Measurements from ENCODE around the gene MACROH2A1.

Gene MACROH2A1

DNA sequence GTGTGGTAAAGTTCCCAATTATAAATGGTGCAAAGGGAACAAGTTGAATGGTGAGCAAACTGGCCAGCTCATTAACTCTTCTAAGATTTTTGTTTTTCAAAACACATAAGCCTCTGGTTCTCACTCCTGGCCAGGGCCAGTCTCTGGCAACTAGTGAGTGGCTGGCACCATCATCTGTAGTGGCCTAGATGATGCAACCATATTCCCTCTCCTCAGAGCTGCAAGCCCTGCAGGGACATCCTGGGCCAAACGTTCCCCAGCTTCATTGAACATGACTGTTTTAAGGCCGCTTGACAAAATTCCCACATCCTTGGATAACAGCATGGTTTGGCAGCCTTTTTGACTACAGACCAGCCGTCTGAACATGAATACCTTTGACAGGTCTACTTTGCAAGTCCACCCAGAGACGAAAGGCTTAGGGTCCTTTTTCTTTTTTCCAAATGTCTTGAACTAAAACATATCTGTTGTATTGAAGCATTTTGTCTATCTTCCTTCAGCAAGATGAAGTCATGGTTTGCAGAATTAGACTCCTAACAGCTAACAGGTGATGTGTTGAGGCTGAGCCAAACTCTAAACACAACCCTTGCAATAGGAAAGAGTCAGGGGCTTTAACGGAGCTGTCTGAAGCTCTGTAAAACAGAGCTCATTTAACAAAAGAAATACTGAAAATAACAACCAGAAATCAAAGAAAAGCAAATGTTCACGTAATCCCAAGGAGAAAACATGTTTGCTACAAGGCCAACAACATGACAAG is 23.8 kb downstream of the MACROH2A1 start:
- Histone ChIP-seq H3K36me3 (ENCODE audit: insufficient read depth, low read length) (peaks cover 99% of the 10 kb centered on the region), H3F3A (ENCODE audit: insufficient read depth, low read length) (no peaks in the 10 kb centered on the region), H3K27ac (ENCODE audit: low read depth, low read length, poor library complexity, severe bottlenecking) (no peak overlapping the region)

DNA sequence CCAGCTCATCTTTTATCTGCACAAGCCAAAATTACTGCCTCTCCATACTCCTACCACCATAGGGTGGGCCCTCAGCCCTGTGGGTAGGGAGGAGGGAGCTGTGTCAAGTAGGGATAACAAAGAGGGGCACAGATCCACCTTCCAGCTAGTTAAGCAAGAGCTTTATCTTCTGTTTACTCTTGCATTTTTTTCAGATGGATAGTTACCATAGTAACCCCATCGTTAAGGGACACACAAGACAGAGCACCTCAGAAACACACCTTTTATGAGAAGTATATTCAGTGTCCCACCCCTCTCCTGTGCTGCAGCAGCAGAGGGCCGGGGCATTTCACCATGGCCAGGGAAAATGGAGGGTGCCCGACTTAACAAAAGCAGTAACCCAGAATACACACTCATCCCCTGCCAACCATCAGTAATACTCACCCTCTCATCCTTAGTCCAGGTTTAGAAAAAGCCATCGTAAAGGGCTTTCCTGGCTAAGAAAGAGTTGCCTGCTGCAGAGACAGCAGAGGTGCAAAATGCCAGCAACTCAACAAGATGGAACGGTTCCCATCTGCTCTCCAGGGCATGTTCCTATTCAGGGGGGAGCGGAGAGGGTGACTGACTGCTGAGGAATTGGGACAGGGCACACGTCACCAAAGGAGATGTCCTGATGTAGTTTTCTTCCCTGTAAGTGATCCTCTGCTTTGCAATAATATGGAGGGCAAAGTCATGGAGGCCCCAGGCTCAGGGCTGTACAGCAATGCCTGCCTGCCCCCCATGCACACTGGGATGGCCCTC is 25.1 kb downstream of the MACROH2A1 start:
- Histone ChIP-seq H3K27me3 (ENCODE audit: insufficient read depth, low read length) (no peaks in the 10 kb centered on the region), H3K79me2 (ENCODE audit: insufficient read depth, low read length) (no peaks in the 10 kb centered on the region), H3F3A (ENCODE audit: insufficient read depth, low read length) (no peaks in the 10 kb centered on the region), H3K4me1 (ENCODE audit: insufficient read depth, low read length, severe bottlenecking) (no peaks in the 10 kb centered on the region), H3K36me3 (ENCODE audit: insufficient read depth, low read length) (peaks cover 99% of the 10 kb centered on the region), H3K4me3 (ENCODE audit: low read depth, low read length, poor library complexity, severe bottlenecking) (no peak overlapping the region), H3K27ac (ENCODE audit: low read depth, low read length, poor library complexity, severe bottlenecking) (no peak overlapping the region), H3K4me2 (ENCODE audit: low read length) (no peak overlapping the region), H3K9me3 (ENCODE audit: low read length) (no peaks in the 10 kb centered on the region), H2AFZ (ENCODE audit: low read length) (no peak overlapping the region), H3K9ac (ENCODE audit: low read length) (no peak overlapping the region), H4K20me1 (ENCODE audit: insufficient read depth, low read length) (no peaks in the 10 kb centered on the region), H3K9me2 (ENCODE audit: low read depth, low read length) (no peaks in the 10 kb centered on the region)
- TF ChIP-seq, protein P1, sequence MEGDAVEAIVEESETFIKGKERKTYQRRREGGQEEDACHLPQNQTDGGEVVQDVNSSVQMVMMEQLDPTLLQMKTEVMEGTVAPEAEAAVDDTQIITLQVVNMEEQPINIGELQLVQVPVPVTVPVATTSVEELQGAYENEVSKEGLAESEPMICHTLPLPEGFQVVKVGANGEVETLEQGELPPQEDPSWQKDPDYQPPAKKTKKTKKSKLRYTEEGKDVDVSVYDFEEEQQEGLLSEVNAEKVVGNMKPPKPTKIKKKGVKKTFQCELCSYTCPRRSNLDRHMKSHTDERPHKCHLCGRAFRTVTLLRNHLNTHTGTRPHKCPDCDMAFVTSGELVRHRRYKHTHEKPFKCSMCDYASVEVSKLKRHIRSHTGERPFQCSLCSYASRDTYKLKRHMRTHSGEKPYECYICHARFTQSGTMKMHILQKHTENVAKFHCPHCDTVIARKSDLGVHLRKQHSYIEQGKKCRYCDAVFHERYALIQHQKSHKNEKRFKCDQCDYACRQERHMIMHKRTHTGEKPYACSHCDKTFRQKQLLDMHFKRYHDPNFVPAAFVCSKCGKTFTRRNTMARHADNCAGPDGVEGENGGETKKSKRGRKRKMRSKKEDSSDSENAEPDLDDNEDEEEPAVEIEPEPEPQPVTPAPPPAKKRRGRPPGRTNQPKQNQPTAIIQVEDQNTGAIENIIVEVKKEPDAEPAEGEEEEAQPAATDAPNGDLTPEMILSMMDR (IDR thresholded peaks at IDR 0.05; ENCODE audit: low read length), result no peak
- no peak for TF ChIP-seq EZH2 (IDR thresholded peaks at IDR 0.05; ENCODE audit: borderline replicate concordance, low read length)

More for the DNA sequence above, 23.8 kb downstream of the MACROH2A1 start:
- Histone ChIP-seq H3K4me1 (ENCODE audit: insufficient read depth, low read length, severe bottlenecking) (no peaks in the 10 kb centered on the region), H3K9me3 (ENCODE audit: low read length) (no peaks in the 10 kb centered on the region), H3K4me3 (ENCODE audit: low read depth, low read length, poor library complexity, severe bottlenecking) (no peak overlapping the region), H3K79me2 (ENCODE audit: insufficient read depth, low read length) (no peaks in the 10 kb centered on the region), H3K4me2 (ENCODE audit: low read length) (no peak overlapping the region), H3K9ac (ENCODE audit: low read length) (no peak overlapping the region), H3K9me2 (ENCODE audit: low read depth, low read length) (no peaks in the 10 kb centered on the region), H2AFZ (ENCODE audit: low read length) (no peak overlapping the region), H3K27me3 (ENCODE audit: insufficient read depth, low read length) (no peaks in the 10 kb centered on the region), H4K20me1 (ENCODE audit: insufficient read depth, low read length) (no peaks in the 10 kb centered on the region)
- TF ChIP-seq, protein P1 (IDR thresholded peaks at IDR 0.05; ENCODE audit: low read length), result no peak
- TF ChIP-seq EZH2 (IDR thresholded peaks at IDR 0.05; ENCODE audit: borderline replicate concordance, low read length), result no peak

DNA sequence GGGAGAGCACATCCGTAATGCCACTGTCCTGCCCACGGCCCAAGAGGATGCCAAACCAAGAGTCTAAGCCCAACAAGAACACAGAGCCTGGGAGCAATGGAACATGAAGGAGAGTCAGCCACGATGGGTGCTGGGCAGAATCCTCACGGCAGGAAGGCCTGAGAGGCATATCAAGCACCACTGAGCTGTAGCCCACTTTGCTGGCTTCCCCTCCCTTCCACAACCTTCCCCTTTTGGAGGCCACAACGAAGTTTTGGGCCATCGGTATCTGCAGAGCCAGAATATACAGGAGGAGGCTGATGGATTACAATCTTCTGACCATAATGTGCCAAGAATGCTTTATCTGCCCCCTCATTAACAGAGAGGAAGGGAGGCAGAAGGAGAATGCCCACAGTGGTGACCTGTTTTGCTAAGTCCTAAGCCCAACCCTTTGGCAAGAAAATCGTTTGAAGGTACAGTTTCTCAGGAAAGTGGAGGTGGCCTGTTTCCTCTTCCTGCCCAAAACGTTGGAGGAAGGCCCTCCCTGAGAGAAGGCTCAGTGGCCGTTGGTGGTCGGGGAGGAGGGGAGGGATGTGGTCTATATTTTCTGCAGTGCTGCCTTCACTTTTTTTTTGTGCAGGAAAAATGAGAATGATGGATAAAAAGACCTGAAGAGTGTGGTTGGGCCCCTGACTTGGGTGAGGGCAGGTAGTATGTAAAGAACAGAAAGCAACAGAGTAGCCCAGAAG is 26.2 kb downstream of the MACROH2A1 start:
- no peaks in the 10 kb centered on the region for H4K20me1 ChIP-seq (ENCODE audit: insufficient read depth, low read length)
- H2AFZ ChIP-seq (ENCODE audit: low read length), result no peak overlapping the region
- H3K9ac ChIP-seq (ENCODE audit: low read length), result no peak overlapping the region
- H3K4me2 ChIP-seq (ENCODE audit: low read length), result no peak overlapping the region
- no peak overlapping the region for H3K27ac ChIP-seq (ENCODE audit: low read depth, low read length, poor library complexity, severe bottlenecking)
- no peak overlapping the region for H3K4me3 ChIP-seq (ENCODE audit: low read depth, low read length, poor library complexity, severe bottlenecking)
- no peaks in the 10 kb centered on the region for H3K79me2 ChIP-seq (ENCODE audit: insufficient read depth, low read length)
- TF ChIP-seq EZH2 (IDR thresholded peaks at IDR 0.05; ENCODE audit: borderline replicate concordance, low read length), result no peak
- TF ChIP-seq, protein P1 (IDR thresholded peaks at IDR 0.05; ENCODE audit: low read length), result no peak
- H3K27me3 ChIP-seq (ENCODE audit: insufficient read depth, low read length), result no peaks in the 10 kb centered on the region
- no peaks in the 10 kb centered on the region for H3K9me3 ChIP-seq (ENCODE audit: low read length)
- no peaks in the 10 kb centered on the region for H3K4me1 ChIP-seq (ENCODE audit: insufficient read depth, low read length, severe bottlenecking)
- H3K9me2 ChIP-seq (ENCODE audit: low read depth, low read length), result no peaks in the 10 kb centered on the region
- peaks cover 99% of the 10 kb centered on the region for H3K36me3 ChIP-seq (ENCODE audit: insufficient read depth, low read length)
- no peaks in the 10 kb centered on the region for H3F3A ChIP-seq (ENCODE audit: insufficient read depth, low read length)
